Measurements from ENCODE around the gene WDR37.

Gene WDR37

DNA sequence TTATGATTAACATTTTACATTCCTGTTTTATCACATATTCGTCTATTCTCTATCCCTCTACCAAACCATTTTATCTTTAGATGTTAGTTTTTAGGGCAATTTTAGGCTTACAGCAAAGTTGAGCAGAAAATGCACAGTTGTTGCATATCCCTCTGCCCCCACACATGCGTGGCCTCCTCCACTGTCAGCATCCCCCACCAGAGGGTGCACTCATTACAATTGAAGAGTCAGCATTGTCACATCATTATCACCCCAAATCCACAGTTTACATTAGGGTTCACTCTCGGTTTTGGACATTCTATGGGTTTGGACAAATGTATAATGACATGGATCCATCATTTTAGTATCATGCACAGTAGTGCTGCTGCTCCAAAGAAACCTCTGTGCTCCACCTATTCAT lies 86.4 kb downstream of the WDR37 start:
- no peak for TF ChIP-seq POLR2A (IDR thresholded peaks at IDR 0.05; ENCODE audit: low read depth, low read length)

DNA sequence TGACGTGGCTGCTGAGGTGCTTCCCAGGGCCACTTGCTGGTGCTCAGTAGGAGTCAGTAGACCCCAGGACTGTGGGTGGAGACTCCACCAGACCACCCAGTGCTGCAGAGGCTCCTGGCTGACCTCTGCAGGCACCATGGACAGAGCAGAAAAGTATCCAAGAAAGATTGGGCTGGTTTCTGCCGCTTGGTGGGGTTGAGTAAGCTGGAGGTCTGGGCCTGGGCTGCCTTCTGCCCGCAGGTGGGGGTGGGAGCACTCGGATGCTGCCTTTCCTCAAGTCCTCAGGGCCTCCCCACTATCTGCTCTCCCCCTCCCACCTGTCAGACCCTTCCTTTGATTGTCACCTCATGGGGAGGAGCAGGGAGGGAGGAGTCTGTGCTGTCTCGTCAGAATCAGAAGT lies 91.6 kb downstream of the WDR37 start:
- DNase-seq (ENCODE audit: insufficient read length, low spot score) (no peak), FAIRE-seq (no peak)
- no peak for TF ChIP-seq POLR2A (IDR thresholded peaks at IDR 0.05; ENCODE audit: low read depth, low read length)

More for the DNA sequence above, 86.4 kb downstream of the WDR37 start:
- FAIRE-seq: no peak
- no peak for DNase-seq (ENCODE audit: insufficient read length, low spot score)

DNA sequence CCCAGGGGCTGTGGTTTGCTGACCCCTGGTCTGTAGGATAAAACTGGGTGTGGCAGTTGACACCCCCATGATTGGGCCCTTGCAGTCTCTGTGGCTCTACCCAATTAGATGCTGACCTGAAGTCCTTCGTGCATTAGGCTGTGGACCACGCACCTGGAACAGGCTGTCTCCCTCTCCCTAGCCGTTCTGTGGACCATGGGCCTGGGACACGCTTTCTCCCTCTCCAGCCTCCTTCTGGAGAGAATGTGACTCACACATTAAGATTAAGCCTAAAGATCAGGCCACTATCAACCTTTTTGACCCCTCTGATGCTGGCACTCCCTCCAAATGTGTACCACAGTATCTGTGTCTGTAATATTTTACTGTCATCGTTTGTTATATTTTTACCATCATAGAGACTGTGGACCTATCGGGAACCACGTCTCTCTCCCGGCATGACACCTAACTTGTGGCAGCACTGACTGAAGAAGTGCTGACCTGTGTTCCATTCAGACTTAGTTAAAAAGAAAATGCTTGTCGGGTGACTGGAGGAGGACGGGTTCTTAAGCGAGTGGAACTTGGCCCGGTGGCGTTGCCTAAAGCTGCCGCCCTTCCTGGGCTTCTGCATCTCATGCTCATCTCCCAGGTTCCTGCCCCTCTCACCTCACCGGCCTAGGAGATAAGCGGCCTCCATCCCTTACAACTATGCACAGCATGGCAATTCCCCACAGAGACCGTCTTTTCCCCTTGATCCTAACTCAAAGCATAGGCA lies 92.8 kb downstream of the WDR37 start:
- DNase-seq (ENCODE audit: insufficient read length, low spot score) (no peak), FAIRE-seq (no peak)
- no peak for TF ChIP-seq POLR2A (IDR thresholded peaks at IDR 0.05; ENCODE audit: low read depth, low read length)

DNA sequence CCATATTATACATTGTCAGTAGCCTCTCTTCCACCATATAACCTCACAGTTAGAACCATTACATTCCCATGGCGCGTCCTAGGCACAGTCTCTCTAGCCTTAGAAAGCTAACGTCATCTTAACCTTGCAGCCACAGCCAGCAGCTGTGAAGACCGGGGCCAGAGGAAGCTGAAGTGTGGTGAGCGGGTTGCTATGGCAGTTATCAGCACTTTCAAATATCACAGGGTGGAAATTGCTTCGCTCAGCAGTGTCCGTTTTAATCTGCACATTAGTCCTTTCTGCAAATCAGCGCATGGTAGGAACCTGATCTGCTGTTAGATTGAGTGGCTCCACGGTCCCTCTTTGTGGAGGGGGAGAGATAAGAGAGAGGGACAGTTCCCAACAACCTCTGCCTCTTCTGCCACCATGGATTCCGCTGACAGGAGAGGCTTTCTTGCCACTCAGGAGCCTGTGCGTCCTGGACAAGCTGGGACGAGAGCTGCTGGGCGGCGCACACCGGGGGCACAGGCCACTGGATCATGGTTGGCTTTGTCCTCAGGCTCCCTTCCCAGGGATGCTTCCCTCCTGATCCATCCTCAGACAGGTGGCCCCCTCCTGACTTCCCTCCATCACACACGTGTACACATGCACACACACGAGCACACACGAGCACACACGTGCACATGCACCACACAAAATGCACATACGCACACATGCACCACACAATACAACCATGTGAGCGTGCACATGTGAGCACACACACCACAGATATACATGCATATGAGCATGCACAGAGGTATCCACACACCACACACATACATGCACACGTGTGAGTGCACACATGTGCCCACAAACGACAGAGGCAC lies 93.8 kb downstream of the WDR37 start:
- TF ChIP-seq POLR2A (IDR thresholded peaks at IDR 0.05; ENCODE audit: low read depth, low read length): no peak
- DNase-seq (ENCODE audit: insufficient read length, low spot score): no peak
- no peak for FAIRE-seq

DNA sequence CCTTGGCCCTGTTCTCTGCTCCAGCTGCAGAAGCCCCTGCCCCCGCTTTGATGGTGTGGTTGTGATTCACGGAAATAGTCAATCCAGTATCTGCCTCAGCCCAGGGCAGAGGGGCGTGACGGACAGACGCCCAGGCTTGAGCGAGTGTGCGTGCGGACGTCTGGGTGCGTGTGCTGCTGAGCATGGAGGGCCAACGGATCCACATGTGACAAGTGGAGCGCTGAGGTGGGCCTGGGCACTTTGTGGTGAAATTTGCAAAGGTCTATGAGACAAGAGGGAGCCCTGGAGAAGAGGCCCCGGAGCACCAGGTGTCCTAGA lies 94.4 kb downstream of the WDR37 start:
- FAIRE-seq (no peak), DNase-seq (ENCODE audit: insufficient read length, low spot score) (no peak)
- no peak for TF ChIP-seq POLR2A (IDR thresholded peaks at IDR 0.05; ENCODE audit: low read depth, low read length)

DNA sequence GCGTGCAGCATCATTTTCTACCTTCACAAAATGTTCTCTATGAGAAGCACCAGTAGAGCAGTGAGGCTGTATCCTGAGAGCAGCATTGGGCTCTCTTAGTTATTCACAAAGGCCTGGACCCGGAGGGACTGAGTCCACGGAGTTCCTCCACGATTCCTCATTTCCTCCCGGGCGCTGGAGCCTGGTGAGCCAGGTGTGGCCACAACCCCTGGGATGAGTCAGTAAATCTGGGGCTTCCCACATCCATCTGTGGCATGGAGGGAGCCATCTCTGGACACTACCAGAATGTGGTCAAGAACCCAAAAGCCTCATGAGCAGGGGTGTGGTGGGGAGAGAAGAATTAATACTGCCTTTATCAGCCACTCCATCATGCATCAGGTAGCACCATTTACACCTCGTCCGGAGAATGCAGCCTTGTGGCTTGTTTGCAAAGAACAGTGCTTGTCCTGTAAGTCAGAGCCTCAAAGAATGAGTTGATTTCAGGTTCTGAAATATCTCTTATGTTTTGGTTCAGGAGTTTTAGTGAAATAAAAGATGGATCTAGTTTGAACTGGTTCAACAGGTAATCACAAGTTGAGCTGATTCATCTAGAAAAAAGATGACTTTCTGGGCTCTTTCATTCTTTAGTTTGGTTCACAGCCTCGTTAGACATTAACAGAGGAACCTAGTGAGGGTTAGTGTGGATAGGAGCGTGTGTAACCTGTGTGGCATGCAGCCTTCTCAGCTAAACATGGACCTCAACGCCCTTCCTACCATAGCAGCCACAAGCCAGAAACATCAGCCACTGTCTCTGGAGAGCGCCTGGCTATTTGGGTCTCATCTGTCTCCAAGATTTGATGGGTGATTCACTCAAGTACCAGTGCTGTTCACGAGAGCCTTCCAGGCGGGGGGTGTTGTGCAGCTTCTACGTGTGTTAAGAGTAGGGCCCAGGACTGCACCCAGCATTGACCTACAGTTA lies 95.2 kb downstream of the WDR37 start:
- FAIRE-seq (no peak), DNase-seq (ENCODE audit: insufficient read length, low spot score) (no peak)
- no peak for TF ChIP-seq POLR2A (IDR thresholded peaks at IDR 0.05; ENCODE audit: low read depth, low read length)

DNA sequence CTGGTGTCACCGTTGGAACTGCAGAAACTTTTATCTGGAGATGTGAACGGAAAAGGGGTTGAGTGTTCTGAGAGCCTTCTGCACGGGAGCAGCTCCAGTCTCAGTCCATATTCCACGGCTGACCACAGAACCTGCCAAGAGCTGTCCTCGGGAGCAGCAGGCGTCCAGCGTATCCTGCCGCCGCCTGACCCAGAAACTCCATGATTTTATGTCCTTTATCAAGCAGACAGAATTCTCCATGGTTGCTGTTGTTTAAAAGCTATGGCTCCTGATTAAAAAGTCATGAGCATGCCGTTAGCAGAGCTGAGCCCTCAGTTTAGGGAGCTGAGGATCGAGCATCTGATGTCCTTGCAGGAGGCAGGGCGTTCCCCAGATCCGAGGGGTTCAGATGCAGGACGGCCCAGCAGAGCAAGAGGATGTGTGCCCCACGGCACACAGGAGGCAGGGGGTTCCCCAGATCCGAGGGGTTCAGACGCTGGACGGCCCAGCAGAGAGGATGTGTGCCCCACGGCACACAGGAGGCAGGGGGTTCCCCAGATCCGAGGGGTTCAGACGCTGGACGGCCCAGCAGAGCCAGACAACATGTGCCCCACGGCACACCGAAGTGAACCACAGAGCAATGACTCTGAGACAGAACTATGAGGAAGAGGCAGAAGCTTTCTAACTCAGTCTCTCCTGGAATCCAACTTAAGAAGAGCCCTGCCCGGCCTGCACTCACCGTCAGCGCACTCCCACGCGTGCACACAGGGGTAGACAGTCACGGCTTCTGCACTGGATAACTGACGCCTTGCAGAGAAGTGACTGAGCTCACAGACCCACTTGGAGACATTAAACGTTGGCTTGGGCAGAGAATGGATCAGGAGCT lies 96.4 kb downstream of the WDR37 start:
- DNase-seq (ENCODE audit: insufficient read length, low spot score) (no peak), FAIRE-seq (no peak)
- no peak for TF ChIP-seq POLR2A (IDR thresholded peaks at IDR 0.05; ENCODE audit: low read depth, low read length)

DNA sequence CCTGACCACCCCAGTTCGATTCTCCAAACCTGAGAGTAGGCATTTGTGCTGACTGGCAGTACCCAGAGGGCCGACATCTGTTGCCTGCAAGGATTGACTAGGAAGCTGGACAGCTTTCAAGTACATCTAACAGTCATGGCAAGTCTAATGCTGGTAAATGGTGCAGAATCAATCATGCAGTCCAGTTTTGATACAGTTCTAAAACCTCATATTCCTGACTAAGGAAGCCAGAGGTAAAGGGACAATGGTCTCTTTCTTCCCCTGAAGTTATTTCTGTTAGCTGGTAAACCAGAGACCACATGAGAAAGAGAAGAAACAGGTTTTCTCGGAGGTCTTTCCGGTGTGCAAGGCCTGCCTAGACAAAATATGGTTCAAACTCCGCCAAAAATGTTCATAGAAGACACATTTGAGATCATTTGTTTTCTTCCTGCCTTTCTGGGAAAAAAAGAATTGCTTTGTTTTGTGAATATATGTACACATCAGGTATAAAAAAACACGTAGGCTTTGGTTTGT lies 97.1 kb downstream of the WDR37 start:
- no peak for DNase-seq (ENCODE audit: insufficient read length, low spot score)

DNA sequence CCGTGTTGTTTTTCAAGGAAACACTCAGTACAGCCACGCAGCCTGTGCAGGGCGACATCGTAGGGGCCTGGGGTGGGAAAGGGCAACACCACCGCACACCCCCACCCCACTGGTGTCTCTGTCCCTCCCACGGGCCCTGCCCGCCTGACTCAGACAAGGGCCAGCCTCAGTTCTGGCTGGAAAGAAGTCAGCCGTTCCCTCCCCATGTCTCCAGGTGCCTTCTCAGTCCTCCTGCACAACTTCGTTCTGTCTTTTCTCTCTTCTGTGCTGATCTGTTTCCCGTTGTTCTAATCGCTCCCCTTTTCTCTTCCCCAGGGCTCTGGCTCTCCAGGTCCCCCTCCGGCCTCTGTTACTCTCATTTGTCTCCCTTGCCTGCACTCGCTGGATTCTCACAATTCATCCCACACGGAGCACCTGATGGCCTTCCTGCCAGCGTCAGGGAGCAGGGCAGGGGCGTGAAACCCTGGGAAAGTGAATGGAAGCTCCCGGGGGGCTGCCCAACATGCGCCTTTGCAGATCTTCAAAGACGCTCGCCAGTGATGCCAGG lies 97.7 kb downstream of the WDR37 start:
- DNase-seq (ENCODE audit: insufficient read length, low spot score) (no peak), FAIRE-seq (no peak)
- no peak for TF ChIP-seq POLR2A (IDR thresholded peaks at IDR 0.05; ENCODE audit: low read depth, low read length)

More for the DNA sequence above, 97.1 kb downstream of the WDR37 start:
- no peak for TF ChIP-seq POLR2A (IDR thresholded peaks at IDR 0.05; ENCODE audit: low read depth, low read length)
- no peak for FAIRE-seq

DNA sequence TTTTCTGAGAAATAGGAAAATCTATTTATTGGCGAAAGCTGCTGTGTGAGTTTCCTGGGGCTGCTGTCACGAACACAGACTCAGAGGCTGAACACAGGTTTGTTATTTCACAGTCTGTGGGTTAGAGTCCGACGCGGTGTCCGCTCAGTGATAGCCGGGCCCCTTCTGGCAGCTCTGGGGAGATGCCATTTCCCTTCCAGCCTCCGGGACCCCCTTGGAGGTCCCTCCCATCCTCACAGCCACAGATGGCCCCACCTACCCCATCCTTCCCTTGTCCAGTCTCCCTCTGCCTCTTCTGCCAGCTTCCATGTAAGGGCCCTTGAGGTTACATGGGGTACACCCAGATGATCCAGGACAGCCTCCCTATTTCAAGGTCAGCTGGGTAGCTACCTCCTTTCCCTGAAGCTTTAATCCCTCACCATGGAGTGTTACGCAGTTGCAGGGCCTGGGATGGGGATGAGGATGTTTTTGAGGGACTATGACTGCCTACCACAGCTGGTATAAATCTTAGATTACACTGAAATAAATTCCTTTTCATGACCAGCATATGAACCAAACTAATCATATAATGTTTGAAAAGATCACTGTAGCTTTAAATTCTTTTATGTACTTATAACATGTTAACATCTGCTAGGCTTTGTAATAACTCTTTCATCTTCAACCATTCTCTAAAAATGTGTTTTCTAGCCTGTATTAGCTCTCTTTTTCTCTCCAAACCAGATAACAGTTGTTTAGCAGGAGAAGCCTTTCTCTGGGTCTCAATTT lies 98.5 kb downstream of the WDR37 start:
- DNase-seq (ENCODE audit: insufficient read length, low spot score) (no peak), FAIRE-seq (no peak)
- TF ChIP-seq POLR2A (IDR thresholded peaks at IDR 0.05; ENCODE audit: low read depth, low read length): no peak

DNA sequence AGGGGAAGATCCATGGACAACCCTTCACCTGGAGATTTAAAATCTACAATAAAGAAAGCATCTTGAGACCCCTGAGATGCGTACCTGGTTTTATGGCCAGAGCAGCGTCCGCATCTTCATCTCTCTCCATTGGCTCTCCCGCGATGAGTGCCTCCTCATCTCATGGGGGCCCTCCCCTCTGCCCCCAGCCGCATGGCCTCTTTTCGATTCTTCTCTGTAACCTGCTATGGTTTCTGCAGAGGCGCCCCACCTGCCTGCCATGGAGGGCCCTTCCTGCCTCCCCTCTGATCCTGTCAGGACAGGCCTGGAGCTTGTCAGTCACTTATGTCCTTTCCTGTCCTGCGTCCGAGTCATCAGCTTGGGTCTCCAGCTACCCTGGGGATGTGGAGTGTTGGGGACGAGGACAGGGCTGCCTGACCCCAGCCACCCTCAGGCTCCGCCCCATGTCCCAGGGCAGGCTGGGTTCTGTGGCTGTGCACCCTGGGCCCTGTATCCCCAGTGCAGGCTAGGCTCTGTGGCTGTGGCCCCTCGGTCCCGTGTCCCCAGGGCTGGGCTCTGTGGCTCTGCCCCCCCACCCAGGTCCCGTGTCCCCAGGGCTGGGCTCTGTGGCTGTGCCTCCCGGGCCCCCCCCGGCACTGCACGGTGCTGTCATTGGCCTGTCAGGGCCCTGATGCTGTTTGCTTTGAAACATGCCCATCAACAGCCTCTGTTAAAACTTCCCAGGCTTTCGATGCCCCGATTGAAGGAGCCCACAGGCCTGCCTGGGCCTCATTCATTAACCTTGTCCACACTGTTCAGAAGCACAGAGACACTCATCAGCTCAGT lies 99.8 kb downstream of the WDR37 start:
- TF ChIP-seq POLR2A (IDR thresholded peaks at IDR 0.05; ENCODE audit: low read depth, low read length): no peak
- FAIRE-seq: no peak

More for the DNA sequence above, 99.8 kb downstream of the WDR37 start:
- DNase-seq (ENCODE audit: insufficient read length, low spot score): no peak

Data from H54 (cell line).